ENCODE measurements around the gene TSPAN15.
"Not testable (repeated sequence)": the region's sequence is repeated elsewhere in the genome, so short reads cannot be mapped to it uniquely, and the experiment has no call there.

TSPAN15 gene

GRCh38 chr10:69446229-69446628 is 5.0 kb upstream of the TSPAN15 start:
- Mint-ChIP-seq H3K36me3 (ENCODE audit: low read depth) (no peaks in the 10 kb centered on the region), H3K4me3 (no peak overlapping the region), H3K27ac (no peak overlapping the region), H3K4me1 (ENCODE audit: low read depth) (peaks cover 6% of the 10 kb centered on the region), H3K27me3 (ENCODE audit: low read depth) (peaks cover 12% of the 10 kb centered on the region), H3K9me3 (no peaks in the 10 kb centered on the region)
- no peak for DNase-seq (ENCODE audit: low spot score)

- Mint-ChIP-seq H3K27ac (no peak overlapping the region), H3K36me3 (ENCODE audit: low read depth) (no peaks in the 10 kb centered on the region), H3K4me1 (ENCODE audit: low read depth) (peaks cover 6% of the 10 kb centered on the region), H3K9me3 (no peaks in the 10 kb centered on the region), H3K27me3 (ENCODE audit: low read depth) (peaks cover 15% of the 10 kb centered on the region), H3K4me3 (no peak overlapping the region)
- DNase-seq (ENCODE audit: low spot score): no peak
Measured at GRCh38 chr10:69446650-69447151, 4.6 kb upstream of the TSPAN15 start.

GRCh38 chr10:69449841-69450240 is 1.4 kb upstream of the TSPAN15 start:
- no peaks in the 10 kb centered on the region for H3K36me3 Mint-ChIP-seq (ENCODE audit: low read depth)
- no peak for DNase-seq (ENCODE audit: low spot score)
- peaks cover 25% of the 10 kb centered on the region for H3K27me3 Mint-ChIP-seq (ENCODE audit: low read depth)
- H3K27ac Mint-ChIP-seq: no peak overlapping the region
- no peaks in the 10 kb centered on the region for H3K9me3 Mint-ChIP-seq
- no peak overlapping the region for H3K4me3 Mint-ChIP-seq
- peaks cover 6% of the 10 kb centered on the region for H3K4me1 Mint-ChIP-seq (ENCODE audit: low read depth)

GRCh38 chr10:69450395-69450794 is 870 bp upstream of the TSPAN15 start:
- H3K4me3 Mint-ChIP-seq; DNase-seq (ENCODE audit: low spot score); H3K9me3 Mint-ChIP-seq; H3K4me1 Mint-ChIP-seq (ENCODE audit: low read depth); H3K36me3 Mint-ChIP-seq (ENCODE audit: low read depth); H3K27ac Mint-ChIP-seq: not testable (repeated sequence)
- peaks cover 20% of the 10 kb centered on the region for H3K27me3 Mint-ChIP-seq (ENCODE audit: low read depth)

GRCh38 chr10:69451784-69452251 is 553 bp downstream of the TSPAN15 start:
- Mint-ChIP-seq H3K27me3 (ENCODE audit: low read depth) (peaks cover 20% of the 10 kb centered on the region), H3K36me3 (ENCODE audit: low read depth) (no peaks in the 10 kb centered on the region), H3K4me3 (peak overlapping the region; percentile 88), H3K4me1 (ENCODE audit: low read depth) (peaks cover 6% of the 10 kb centered on the region), H3K9me3 (no peaks in the 10 kb centered on the region), H3K27ac (no peak overlapping the region)
- DNase-seq (ENCODE audit: low spot score): no peak

- no peaks in the 10 kb centered on the region for H3K36me3 Mint-ChIP-seq (ENCODE audit: low read depth)
- H3K4me3 Mint-ChIP-seq: peak overlapping the region; percentile 88
- DNase-seq (ENCODE audit: low spot score): no peak
- H3K9me3 Mint-ChIP-seq: no peaks in the 10 kb centered on the region
- no peak overlapping the region for H3K27ac Mint-ChIP-seq
- peaks cover 6% of the 10 kb centered on the region for H3K4me1 Mint-ChIP-seq (ENCODE audit: low read depth)
- peaks cover 20% of the 10 kb centered on the region for H3K27me3 Mint-ChIP-seq (ENCODE audit: low read depth)
Measured at GRCh38 chr10:69452676-69453415, 1.6 kb downstream of the TSPAN15 start.

GRCh38 chr10:69453795-69454194 is 2.5 kb downstream of the TSPAN15 start:
- no peak overlapping the region for H3K27ac Mint-ChIP-seq
- no peak for DNase-seq (ENCODE audit: low spot score)
- H3K27me3 Mint-ChIP-seq (ENCODE audit: low read depth): peaks cover 15% of the 10 kb centered on the region
- H3K4me1 Mint-ChIP-seq (ENCODE audit: low read depth): peaks cover 6% of the 10 kb centered on the region
- no peak overlapping the region for H3K4me3 Mint-ChIP-seq
- H3K9me3 Mint-ChIP-seq: no peaks in the 10 kb centered on the region
- no peaks in the 10 kb centered on the region for H3K36me3 Mint-ChIP-seq (ENCODE audit: low read depth)

- H3K36me3 Mint-ChIP-seq (ENCODE audit: low read depth): no peaks in the 10 kb centered on the region
- H3K4me3 Mint-ChIP-seq: no peak overlapping the region
- H3K9me3 Mint-ChIP-seq: no peaks in the 10 kb centered on the region
- H3K27ac Mint-ChIP-seq: no peak overlapping the region
- no peak for DNase-seq (ENCODE audit: low spot score)
- H3K4me1 Mint-ChIP-seq (ENCODE audit: low read depth): peaks cover 3% of the 10 kb centered on the region
- H3K27me3 Mint-ChIP-seq (ENCODE audit: low read depth): peaks cover 12% of the 10 kb centered on the region
Measured at GRCh38 chr10:69455006-69455763, 3.9 kb downstream of the TSPAN15 start.

- DNase-seq (ENCODE audit: low spot score): no peak
- Mint-ChIP-seq H3K27ac (no peak overlapping the region), H3K9me3 (no peaks in the 10 kb centered on the region), H3K4me3 (no peak overlapping the region), H3K27me3 (ENCODE audit: low read depth) (peaks cover 8% of the 10 kb centered on the region), H3K4me1 (ENCODE audit: low read depth) (no peaks in the 10 kb centered on the region), H3K36me3 (ENCODE audit: low read depth) (no peaks in the 10 kb centered on the region)
Measured at GRCh38 chr10:69456880-69457693, 5.8 kb downstream of the TSPAN15 start.

- H3K36me3 Mint-ChIP-seq (ENCODE audit: low read depth): no peaks in the 10 kb centered on the region
- no peak overlapping the region for H3K27ac Mint-ChIP-seq
Measured at GRCh38 chr10:69457771-69458237, 6.5 kb downstream of the TSPAN15 start.

GRCh38 chr10:69458430-69459100 is 7.3 kb downstream of the TSPAN15 start:
- Mint-ChIP-seq H3K9me3 (no peaks in the 10 kb centered on the region), H3K27me3 (ENCODE audit: low read depth) (no peaks in the 10 kb centered on the region), H3K36me3 (ENCODE audit: low read depth) (no peaks in the 10 kb centered on the region), H3K4me3 (no peak overlapping the region), H3K27ac (no peak overlapping the region), H3K4me1 (ENCODE audit: low read depth) (no peaks in the 10 kb centered on the region)
- no peak for DNase-seq (ENCODE audit: low spot score)

More at GRCh38 chr10:69457771-69458237, 6.5 kb downstream of the TSPAN15 start:
- Mint-ChIP-seq H3K27me3 (ENCODE audit: low read depth) (peaks cover 2% of the 10 kb centered on the region), H3K9me3 (no peaks in the 10 kb centered on the region), H3K4me3 (no peak overlapping the region), H3K4me1 (ENCODE audit: low read depth) (no peaks in the 10 kb centered on the region)
- no peak for DNase-seq (ENCODE audit: low spot score)

- no peaks in the 10 kb centered on the region for H3K27me3 Mint-ChIP-seq (ENCODE audit: low read depth)
- H3K9me3 Mint-ChIP-seq: no peaks in the 10 kb centered on the region
- H3K27ac Mint-ChIP-seq: no peak overlapping the region
- H3K4me1 Mint-ChIP-seq (ENCODE audit: low read depth): no peaks in the 10 kb centered on the region
- no peaks in the 10 kb centered on the region for H3K36me3 Mint-ChIP-seq (ENCODE audit: low read depth)
- no peak for DNase-seq (ENCODE audit: low spot score)
- no peak overlapping the region for H3K4me3 Mint-ChIP-seq
Measured at GRCh38 chr10:69459101-69459790, 8.0 kb downstream of the TSPAN15 start.

Measured in T-helper 2 cell treated with Interferon-gamma antibody and Interleukin-4, amounts not matched to agents 5 μg/mL and 100 μg/mL, for 36 hours (primary cell).